ENCODE data around the gene ERBB4. TPM values are rescaled to one million over a fixed set of nuclear protein-coding genes. Genes with fewer than 3 reads are reported as not detected.

ERBB4 gene
- total RNA-seq, 1 experiment from 2014 or later: 0.04 TPM

DNA sequence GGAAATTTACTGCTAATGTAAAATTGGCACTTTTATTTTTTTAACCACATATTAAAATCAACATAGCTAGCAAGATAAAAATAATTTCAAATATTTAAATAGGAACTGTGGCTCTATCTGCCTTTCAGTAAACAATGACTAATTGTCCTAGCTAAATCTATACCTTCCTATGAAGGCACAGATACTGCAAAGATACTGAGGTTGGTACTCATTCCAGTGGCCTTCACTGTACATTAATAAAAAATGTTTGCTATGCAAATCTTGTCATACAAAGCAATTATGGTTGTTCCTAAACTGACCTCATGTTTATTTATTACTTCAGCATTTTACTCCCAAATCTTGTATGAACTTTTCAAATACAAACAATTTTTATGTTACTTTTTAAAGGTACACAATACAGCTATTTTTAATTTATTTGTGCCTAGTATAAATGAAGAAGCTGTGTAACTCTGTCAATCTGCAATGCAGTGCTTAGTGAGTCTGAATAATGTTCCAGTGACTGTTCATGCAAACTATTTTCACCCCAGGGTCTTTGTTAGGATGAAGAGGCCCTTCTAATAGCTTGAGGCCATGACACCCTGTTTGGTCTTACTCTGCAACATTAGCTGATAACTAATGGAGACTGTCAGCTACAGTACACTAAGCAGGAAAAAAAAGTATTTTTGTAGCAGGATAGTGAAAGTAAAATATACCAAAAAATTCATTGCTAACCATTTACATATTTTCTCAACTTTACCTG lies 9.3 kb upstream of the ERBB4 start:
- no peaks in the 10 kb centered on the region for H3K36me3 Mint-ChIP-seq (ENCODE audit: insufficient read depth in 1 of 3, low read depth in 3 of 3)
- no peak overlapping the region for H2BK12ac ChIP-seq (ENCODE audit: insufficient read length, low read depth, low read length)
- no peak overlapping the region for H3K4ac ChIP-seq (ENCODE audit: low read depth, low read length)
- no peak overlapping the region for H3K4me2 ChIP-seq (ENCODE audit: insufficient read depth, insufficient read length, low read length)
- no peak overlapping the region for H3K4me3 Mint-ChIP-seq
- no peak overlapping the region for H3K27ac Mint-ChIP-seq
- no peak overlapping the region for H3K23ac ChIP-seq (ENCODE audit: insufficient read length, low read depth, low read length)
- H3K14ac ChIP-seq (ENCODE audit: insufficient read depth, low read length): no peak overlapping the region
- no peaks in the 10 kb centered on the region for H3K79me1 ChIP-seq (ENCODE audit: insufficient read depth, low read depth, low read length, poor library complexity, severe bottlenecking)
- H3K4me1 Mint-ChIP-seq: no peaks in the 10 kb centered on the region
- no peak overlapping the region for H3K9ac ChIP-seq (ENCODE audit: extremely low read depth, insufficient read length, low read length)
- no peak overlapping the region for H2AK5ac ChIP-seq (ENCODE audit: insufficient read length, low read length)
- H2BK120ac ChIP-seq (ENCODE audit: low read depth, low read length, poor library complexity, severe bottlenecking): no peak overlapping the region
- no peak overlapping the region for H3K56ac ChIP-seq (ENCODE audit: insufficient read length, low read depth, low read length)
- H3T11ph ChIP-seq (ENCODE audit: low read length): no peak overlapping the region
- H2BK20ac ChIP-seq (ENCODE audit: low read depth, low read length, poor library complexity, severe bottlenecking): no peak overlapping the region
- no peak overlapping the region for H3K18ac ChIP-seq (ENCODE audit: insufficient read length, low read depth, low read length)
- no peaks in the 10 kb centered on the region for H3K27me3 ChIP-seq (ENCODE audit: insufficient read depth, low read length)
- no peaks in the 10 kb centered on the region for H3K23me2 ChIP-seq (ENCODE audit: insufficient read length, low read depth, low read length, poor library complexity, severe bottlenecking)
- H4K5ac ChIP-seq (ENCODE audit: insufficient read length, low read depth, low read length): no peak overlapping the region
- peaks cover 6% of the 10 kb centered on the region; the same call in 1 of the 2 replicates for H3K27me3 Mint-ChIP-seq (ENCODE audit: low read depth)
- no peaks in the 10 kb centered on the region for H3K9me3 Mint-ChIP-seq
- H4K91ac ChIP-seq (ENCODE audit: insufficient read length, low read depth, low read length): no peak overlapping the region
- no peaks in the 10 kb centered on the region for H3K9me3 ChIP-seq (ENCODE audit: control insufficient read depth, low read depth, low read length)
- DNase-seq: no peak
- no peak overlapping the region for H3K27ac ChIP-seq (ENCODE audit: insufficient read length, low read depth, low read length)
- no peaks in the 10 kb centered on the region for H3K79me2 ChIP-seq (ENCODE audit: insufficient read depth, low read length)
- no peak overlapping the region for H4K8ac ChIP-seq (replicated peaks; ENCODE audit: insufficient read length, low read depth, low read length)
- H2BK5ac ChIP-seq (ENCODE audit: insufficient read length, low read length): no peak overlapping the region
- no peaks in the 10 kb centered on the region for H3K4me1 ChIP-seq (ENCODE audit: insufficient read depth, low read length)
- H4K20me1 ChIP-seq (ENCODE audit: control insufficient read depth, insufficient read depth, insufficient read length): no peaks in the 10 kb centered on the region
- H2AFZ ChIP-seq (ENCODE audit: low read length): no peak overlapping the region
- TF ChIP-seq, protein P1, sequence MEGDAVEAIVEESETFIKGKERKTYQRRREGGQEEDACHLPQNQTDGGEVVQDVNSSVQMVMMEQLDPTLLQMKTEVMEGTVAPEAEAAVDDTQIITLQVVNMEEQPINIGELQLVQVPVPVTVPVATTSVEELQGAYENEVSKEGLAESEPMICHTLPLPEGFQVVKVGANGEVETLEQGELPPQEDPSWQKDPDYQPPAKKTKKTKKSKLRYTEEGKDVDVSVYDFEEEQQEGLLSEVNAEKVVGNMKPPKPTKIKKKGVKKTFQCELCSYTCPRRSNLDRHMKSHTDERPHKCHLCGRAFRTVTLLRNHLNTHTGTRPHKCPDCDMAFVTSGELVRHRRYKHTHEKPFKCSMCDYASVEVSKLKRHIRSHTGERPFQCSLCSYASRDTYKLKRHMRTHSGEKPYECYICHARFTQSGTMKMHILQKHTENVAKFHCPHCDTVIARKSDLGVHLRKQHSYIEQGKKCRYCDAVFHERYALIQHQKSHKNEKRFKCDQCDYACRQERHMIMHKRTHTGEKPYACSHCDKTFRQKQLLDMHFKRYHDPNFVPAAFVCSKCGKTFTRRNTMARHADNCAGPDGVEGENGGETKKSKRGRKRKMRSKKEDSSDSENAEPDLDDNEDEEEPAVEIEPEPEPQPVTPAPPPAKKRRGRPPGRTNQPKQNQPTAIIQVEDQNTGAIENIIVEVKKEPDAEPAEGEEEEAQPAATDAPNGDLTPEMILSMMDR (conservative IDR thresholded peaks at IDR 0.05): no peak
- H2BK15ac ChIP-seq (ENCODE audit: low read depth, low read length): no peak overlapping the region

All from H9 (cell line).